ENCODE measurements around the gene GPT2.

GPT2 gene

GRCh38 chr16:46922239-46922638 lies 38.1 kb downstream of the GPT2 start:
- Histone ChIP-seq H3K9me2 (replicated peaks; ENCODE audit: control insufficient read depth, low read length) (no peaks in the 10 kb centered on the region), H4K20me1 (ENCODE audit: control insufficient read depth, insufficient read depth, low read depth, low read length) (no peaks in the 10 kb centered on the region), H3K79me2 (ENCODE audit: control insufficient read depth, low read length) (peaks cover 16% of the 10 kb centered on the region; the same call in 1 of the 2 replicates), H3F3A (ENCODE audit: control insufficient read depth, insufficient read depth) (0 out of 2 replicates have a peak, but pooled peaks cover 4% of the 10 kb centered on the region), H3K27me3 (ENCODE audit: control insufficient read depth, low read length) (no peaks in the 10 kb centered on the region), H3K9me3 (ENCODE audit: control insufficient read depth, insufficient read depth, low read length) (no peaks in the 10 kb centered on the region), H3K4me3 (ENCODE audit: low read length) (no peak overlapping the region), H3K4me2 (ENCODE audit: low read length) (no peak overlapping the region), H3K4me1 (ENCODE audit: control insufficient read depth, low read length) (peaks cover 38% of the 10 kb centered on the region), H3K27ac (ENCODE audit: low read depth, low read length) (no peak overlapping the region), H3K36me3 (ENCODE audit: control insufficient read depth, low read length) (peaks cover 44% of the 10 kb centered on the region)
- TF ChIP-seq CTCF (IDR thresholded peaks at IDR 0.05; ENCODE audit: low read depth, low read length, poor library complexity, severe bottlenecking) (no peak), EZH2phosphoT487 (IDR thresholded peaks at IDR 0.05; ENCODE audit: borderline replicate concordance, low read length) (no peak)

DNA sequence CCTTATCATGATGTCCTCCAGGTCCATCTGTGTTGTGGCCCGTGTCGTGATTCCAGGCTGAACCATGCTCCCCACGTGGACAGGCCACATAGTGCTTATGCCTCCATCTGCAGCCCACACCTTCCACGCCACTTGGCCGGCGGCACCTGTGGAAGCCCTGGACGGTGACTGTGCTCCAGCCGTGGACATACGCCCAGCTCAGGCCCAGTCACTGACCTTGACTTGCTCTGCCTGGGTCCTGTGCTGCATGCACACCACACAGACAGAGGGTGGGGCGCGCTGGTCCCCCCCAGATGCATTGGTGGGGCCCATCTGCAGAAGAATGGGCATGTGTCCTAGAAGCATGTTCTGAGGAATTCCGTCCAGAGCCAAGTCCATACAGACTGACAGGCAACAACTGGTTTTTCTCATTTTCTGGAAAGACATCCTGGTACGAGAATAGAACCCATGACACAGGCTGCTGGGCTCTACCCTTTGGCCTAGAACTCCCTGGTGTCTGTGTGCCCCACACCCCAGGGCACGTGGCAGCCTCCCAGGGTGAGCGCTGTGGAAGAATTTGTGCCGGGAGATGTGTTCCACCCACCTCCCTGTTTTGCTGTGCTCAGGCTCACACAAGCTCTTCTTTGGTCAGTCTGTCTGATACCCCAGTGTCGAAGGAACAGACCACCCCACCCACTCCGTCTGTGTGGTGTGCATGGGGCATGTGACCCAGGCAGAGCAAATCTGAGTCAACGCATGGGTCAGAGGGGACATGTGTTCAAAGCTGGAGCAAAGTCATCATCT lies 39.5 kb downstream of the GPT2 start:
- Histone ChIP-seq H3K36me3 (ENCODE audit: control insufficient read depth, low read length) (peaks cover 51% of the 10 kb centered on the region), H4K20me1 (ENCODE audit: control insufficient read depth, insufficient read depth, low read depth, low read length) (no peaks in the 10 kb centered on the region)

DNA sequence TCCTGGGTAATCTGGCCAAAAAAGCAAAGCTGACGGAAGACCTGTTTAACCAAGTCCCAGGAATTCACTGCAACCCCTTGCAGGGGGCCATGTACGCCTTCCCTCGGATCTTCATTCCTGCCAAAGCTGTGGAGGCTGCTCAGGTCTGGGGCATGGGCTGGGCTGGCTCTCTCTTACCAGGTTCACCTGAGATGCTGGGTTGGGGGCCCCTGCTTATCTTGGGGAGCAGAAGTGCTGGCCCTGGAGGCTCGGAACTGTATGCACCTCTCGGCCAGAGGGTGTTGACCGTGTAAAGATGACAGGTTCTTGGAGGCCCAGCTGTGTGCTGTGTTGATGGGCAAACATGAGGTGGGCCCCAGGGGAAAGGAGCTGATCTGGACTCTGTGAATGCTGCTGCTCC lies 40.2 kb downstream of the GPT2 start:
- peaks cover 9% of the 10 kb centered on the region; the same call in 1 of the 2 replicates for H3K79me2 ChIP-seq (ENCODE audit: control insufficient read depth, low read length)
- H3K27me3 ChIP-seq (ENCODE audit: control insufficient read depth, low read length), result no peaks in the 10 kb centered on the region
- H3K4me1 ChIP-seq (ENCODE audit: control insufficient read depth, low read length), result peaks cover 17% of the 10 kb centered on the region
- H3K36me3 ChIP-seq (ENCODE audit: control insufficient read depth, low read length), result peaks cover 58% of the 10 kb centered on the region
- H4K20me1 ChIP-seq (ENCODE audit: control insufficient read depth, insufficient read depth, low read depth, low read length), result no peaks in the 10 kb centered on the region
- no peaks in the 10 kb centered on the region for H3F3A ChIP-seq (ENCODE audit: control insufficient read depth, insufficient read depth)
- TF ChIP-seq EZH2phosphoT487 (IDR thresholded peaks at IDR 0.05; ENCODE audit: borderline replicate concordance, low read length), result no peak
- TF ChIP-seq CTCF (IDR thresholded peaks at IDR 0.05; ENCODE audit: low read depth, low read length, poor library complexity, severe bottlenecking), result no peak
- H3K9me2 ChIP-seq (replicated peaks; ENCODE audit: control insufficient read depth, low read length), result no peaks in the 10 kb centered on the region
- no peaks in the 10 kb centered on the region for H3K9me3 ChIP-seq (ENCODE audit: control insufficient read depth, insufficient read depth, low read length)
- no peak overlapping the region for H3K27ac ChIP-seq (ENCODE audit: low read depth, low read length)
- no peak overlapping the region for H3K4me2 ChIP-seq (ENCODE audit: low read length)
- H3K4me3 ChIP-seq (ENCODE audit: low read length), result no peak overlapping the region

More for the DNA sequence above, 39.5 kb downstream of the GPT2 start:
- TF ChIP-seq EZH2phosphoT487 (IDR thresholded peaks at IDR 0.05; ENCODE audit: borderline replicate concordance, low read length) (no peak), CTCF (IDR thresholded peaks at IDR 0.05; ENCODE audit: low read depth, low read length, poor library complexity, severe bottlenecking) (no peak)
- Histone ChIP-seq H3K4me3 (ENCODE audit: low read length) (no peak overlapping the region), H3K9me3 (ENCODE audit: control insufficient read depth, insufficient read depth, low read length) (no peaks in the 10 kb centered on the region), H3F3A (ENCODE audit: control insufficient read depth, insufficient read depth) (no peaks in the 10 kb centered on the region), H3K27ac (ENCODE audit: low read depth, low read length) (no peak overlapping the region), H3K4me1 (ENCODE audit: control insufficient read depth, low read length) (peaks cover 24% of the 10 kb centered on the region), H3K27me3 (ENCODE audit: control insufficient read depth, low read length) (no peaks in the 10 kb centered on the region), H3K79me2 (ENCODE audit: control insufficient read depth, low read length) (peaks cover 9% of the 10 kb centered on the region; the same call in 1 of the 2 replicates), H3K4me2 (ENCODE audit: low read length) (no peak overlapping the region), H3K9me2 (replicated peaks; ENCODE audit: control insufficient read depth, low read length) (no peaks in the 10 kb centered on the region)

Data from DOHH2 (cell line).